Mesenteric fat pad (tissue), 1 donor: ENCODE measurements around the gene CARD11. TPM values are rescaled to one million over a fixed set of nuclear protein-coding genes. Genes with fewer than 3 reads are reported as not detected.
A peak's percentile ranks its signal among the peaks of the same experiment; 100 is the strongest.

Source experiments
- DNase-seq: peaks from one replicate; pipeline ENCODE4 v3.0.0-alpha.2; 2020; ENCODE audit warnings: low spot score
- long read RNA-seq: library from polyadenylated mRNA; unstranded; transcript quantifications from one replicate; pipeline ENCODE4 v2.0.0, GENCODE V29; 2020
- total RNA-seq: library from RNA; stranded (reverse); fragmentation: NEBNext Ultra II Directional; extraction: Animal tissue kit (Norgen Biotek cat#: 25700); gene quantifications from one replicate; pipeline ENCODE4 v1.2.1, GENCODE V29; 2021
- donor health status: DM: yes; HTN: yes; CAD: no.

The CARD11 gene
- total RNA-seq: 0.42 TPM
- long read RNA-seq, partial matches to known transcripts: 1 of 1 reads
- long read RNA-seq, other reads (novel, unspliced or antisense): 0 of 1 reads

DNA sequence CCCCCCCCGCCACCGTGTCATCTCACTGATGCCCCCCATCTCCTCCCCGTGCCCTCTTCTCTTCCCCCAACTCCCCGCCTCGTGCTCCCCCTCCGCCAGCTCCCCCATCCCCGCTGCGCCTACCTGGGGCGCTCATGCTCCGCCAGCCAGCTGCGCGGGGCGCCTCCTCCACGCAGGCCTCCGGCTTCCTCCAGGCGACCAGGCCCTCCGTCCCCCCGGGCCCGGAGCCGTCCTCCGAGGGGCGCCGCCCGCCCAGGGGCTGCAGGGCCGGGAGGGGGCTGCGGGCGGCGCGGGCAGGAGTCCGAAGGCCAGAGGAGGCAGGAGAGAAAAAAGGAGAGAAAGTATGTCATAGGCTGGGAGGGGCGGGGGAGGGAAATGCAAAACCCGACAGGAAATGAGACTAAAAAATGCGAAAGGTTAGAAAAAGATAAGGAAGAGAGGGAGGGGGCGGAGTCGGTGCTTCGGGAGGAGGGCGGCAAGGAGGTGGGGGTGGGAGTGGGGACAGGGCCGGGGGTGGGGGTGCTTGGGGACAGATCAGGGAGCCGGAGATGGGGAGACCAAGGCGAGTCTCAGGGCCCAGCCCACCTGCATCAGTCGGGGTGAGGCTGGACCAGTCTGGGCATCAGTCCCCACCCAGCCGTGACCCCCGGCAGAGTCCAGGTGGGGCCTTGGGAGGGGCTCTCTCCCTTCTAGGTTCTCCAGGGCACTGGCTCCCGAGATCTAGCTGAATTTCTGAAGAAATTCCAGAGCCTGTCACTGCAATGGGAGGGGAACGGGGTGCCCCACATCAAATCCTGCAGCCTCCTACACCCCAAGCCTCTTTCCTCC, at the start of gene CARD11:
Gene CARD11 (minus strand): TSS at position 324 of the 828 bp plus-strand sequence. CDS start 85,361 bp downstream, outside the sequence.
- DNase-seq: peak; percentile 41

DNA sequence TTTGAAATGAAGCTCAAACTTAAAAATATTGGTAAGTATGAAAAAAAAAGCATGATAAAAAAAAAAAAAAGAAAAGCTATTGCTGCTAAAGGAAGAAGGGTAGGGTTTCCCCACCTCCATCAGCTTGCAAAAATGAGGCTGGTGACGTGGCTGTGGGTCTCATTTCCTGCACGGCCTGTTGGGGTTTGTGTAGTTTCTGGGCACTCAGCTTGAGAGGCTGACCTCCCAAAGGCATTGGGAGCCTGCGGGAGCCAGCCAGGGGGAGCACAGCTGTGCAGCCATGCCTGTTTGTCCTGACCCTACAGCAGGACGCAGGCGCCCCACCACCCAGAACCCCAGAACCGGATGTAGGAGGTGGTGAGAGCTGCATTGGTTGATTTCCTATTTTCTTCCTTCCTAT, 48.8 kb upstream of the CARD11 start:
- DNase-seq: no peak

- no peak for DNase-seq
These were observed 48.0 kb upstream of the CARD11 start for GRCh38 chr7:3091631-3092030.

GRCh38 chr7:3089493-3089892, 45.8 kb upstream of the CARD11 start:
- DNase-seq: no peak

- no peak for DNase-seq
These were observed 43.6 kb upstream of the CARD11 start for GRCh38 chr7:3087243-3087755.

GRCh38 chr7:3083350-3083749, 39.7 kb upstream of the CARD11 start:
- no peak for DNase-seq

DNA sequence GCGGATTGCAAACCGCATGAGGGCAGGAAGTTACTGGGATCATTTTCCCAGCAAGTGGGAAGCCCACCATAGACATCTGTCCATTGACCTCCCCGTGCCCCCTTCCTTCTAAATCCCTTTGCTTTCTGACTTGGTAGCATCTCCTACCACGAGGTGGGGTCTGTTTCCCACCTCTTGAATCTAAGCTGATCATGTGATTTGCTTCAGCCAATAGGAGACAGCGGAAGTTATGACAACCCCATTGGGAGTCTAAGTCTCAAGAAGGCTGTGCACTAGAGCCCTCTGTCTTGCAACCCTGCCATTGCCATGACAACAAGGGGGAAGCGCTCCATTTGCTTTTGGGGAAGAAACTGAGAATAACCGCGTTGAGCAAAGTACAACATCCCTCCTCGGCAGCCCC, 39.2 kb upstream of the CARD11 start:
- no peak for DNase-seq

DNA sequence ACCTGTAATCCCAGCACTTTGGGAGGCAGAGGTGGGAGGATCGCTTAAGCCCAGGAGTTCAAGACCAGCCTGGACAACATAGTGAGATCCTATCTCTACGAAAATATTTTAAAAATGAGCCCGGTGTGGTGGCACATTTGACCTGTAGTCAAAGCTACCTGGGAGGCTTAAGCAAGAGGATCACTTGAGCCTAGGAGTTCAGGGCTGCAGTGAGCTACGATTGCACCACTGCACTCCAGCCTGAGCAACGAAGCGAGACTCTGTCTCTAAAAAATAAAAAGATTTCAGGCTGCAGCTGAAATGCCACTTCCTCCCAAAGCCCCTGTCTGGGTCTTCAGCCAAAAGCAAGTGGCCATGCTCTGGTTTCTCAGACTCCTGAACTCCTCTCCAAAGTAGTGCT, 38.7 kb upstream of the CARD11 start:
- no peak for DNase-seq

DNA sequence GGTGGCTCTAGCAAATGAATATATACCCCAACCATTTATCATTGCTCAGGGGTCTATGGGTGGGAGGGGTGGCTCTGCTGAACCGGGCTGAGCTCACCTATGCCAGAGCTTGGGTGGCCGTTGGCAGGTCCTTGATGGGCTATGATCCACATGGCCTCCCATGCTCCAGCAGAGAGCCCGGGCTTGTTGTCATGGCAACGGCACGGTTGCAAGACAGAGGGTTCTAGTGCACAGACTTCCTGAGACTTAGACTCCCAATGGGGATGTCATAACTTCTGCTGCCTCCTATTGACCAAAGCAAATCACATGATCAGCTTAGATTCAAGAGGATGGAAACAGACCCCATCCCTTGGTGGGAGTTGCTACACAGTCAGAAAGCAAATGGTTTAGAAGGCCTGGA, 36.4 kb upstream of the CARD11 start:
- no peak for DNase-seq

DNA sequence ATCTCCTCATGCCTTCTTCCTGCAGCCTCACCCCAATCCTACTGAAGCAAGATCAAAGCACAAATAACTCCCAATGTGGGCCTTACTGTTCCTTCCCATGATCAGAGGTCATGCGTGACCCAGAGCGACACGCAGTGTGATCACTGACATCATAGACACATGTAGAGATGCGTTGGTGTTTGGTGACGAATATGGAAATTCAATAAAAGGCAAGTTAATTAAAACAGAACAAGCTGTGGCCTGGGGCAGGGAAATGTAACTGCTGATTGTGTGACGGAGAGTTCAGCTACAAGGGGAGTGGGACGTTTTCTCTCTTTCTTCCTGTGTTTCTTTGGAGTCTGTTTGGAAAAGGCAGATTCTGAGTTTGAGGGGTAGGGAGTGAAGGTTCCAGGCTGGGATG, 34.8 kb upstream of the CARD11 start:
- no peak for DNase-seq

GRCh38 chr7:3076700-3077099, 33.0 kb upstream of the CARD11 start:
- DNase-seq: no peak

GRCh38 chr7:3076163-3076562, 32.5 kb upstream of the CARD11 start:
- DNase-seq: no peak

GRCh38 chr7:3075441-3075840, 31.8 kb upstream of the CARD11 start:
- no peak for DNase-seq

DNA sequence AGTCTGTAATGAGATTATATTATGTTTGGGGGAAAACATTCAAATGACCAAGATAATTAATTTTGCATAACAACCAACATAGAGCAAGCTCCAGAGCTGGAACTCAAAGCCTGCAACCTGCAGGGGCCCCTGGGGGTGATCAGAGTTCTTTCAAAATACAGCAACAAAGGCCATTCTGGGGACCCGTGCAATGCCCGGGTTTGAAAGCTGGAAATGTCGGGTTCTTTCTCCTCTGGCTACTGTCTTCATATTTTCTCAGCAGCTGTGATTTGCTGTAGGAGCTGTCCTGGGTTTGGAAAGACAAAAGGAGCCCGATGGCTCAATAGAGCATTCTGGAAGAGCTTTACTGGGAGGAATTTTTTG, 30.8 kb upstream of the CARD11 start:
- DNase-seq: no peak

- no peak for DNase-seq
These were observed 30.2 kb upstream of the CARD11 start for GRCh38 chr7:3073763-3074458.

DNA sequence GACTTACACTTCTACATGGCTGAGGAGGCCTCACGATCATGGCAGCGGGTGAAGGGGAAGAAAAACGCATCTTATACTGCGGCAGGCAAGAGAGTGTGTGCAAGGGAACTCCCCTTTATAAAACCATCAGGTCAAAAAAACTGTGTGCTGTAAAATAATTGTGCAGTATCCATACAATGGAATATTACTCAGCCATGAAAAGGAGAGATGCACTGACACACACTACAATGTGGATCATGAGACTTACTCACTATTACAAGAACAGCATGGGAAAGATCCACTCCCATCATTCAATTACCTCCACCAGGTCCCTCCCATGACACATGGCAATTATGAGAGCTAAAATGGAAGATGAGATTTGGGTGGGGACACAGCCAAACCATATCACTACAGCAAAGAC, 27.2 kb upstream of the CARD11 start:
- peak; percentile 9 for DNase-seq

GRCh38 chr7:3069771-3070449, 26.2 kb upstream of the CARD11 start:
- peak; percentile 24 for DNase-seq

GRCh38 chr7:3068530-3068929, 24.9 kb upstream of the CARD11 start:
- DNase-seq: no peak

- DNase-seq: no peak
These were observed 24.1 kb upstream of the CARD11 start for GRCh38 chr7:3067606-3068380.

GRCh38 chr7:3067193-3067592, 23.5 kb upstream of the CARD11 start:
- no peak for DNase-seq

GRCh38 chr7:3066506-3066905, 22.8 kb upstream of the CARD11 start:
- DNase-seq: no peak
